ENCODE measurements around the gene SEC63.

GRCh38 chr6:107871976-107872375, 86.0 kb downstream of the SEC63 start:
- no peak for TF ChIP-seq CTCF (IDR thresholded peaks at IDR 0.05)
- TF ChIP-seq POLR2A (IDR thresholded peaks at IDR 0.05): no peak
